WERI-Rb-1 (cell line): ENCODE results near the gene NRARP.
A peak's percentile ranks its signal among the peaks of the same experiment; 100 is the strongest.

Experiments
- DNase-seq: peaks from one replicate; pipeline ENCODE4 v3.0.0-alpha.2; 2020
- H3K27ac ChIP-seq: fragments of 250-450 bp; sonication (Bioruptor Pico); 2 replicates; pipeline ENCODE4 v1.5.1; 2020; ENCODE audit warnings: mild to moderate bottlenecking, moderate library complexity
- H3K27me3 ChIP-seq: fragments of 250-450 bp; sonication (Bioruptor Pico); 2 replicates; pipeline ENCODE4 v1.5.1; 2021; ENCODE audit warnings: mild to moderate bottlenecking, low read depth, moderate library complexity; ENCODE audit not compliant: insufficient read depth, severe bottlenecking
- H3K36me3 ChIP-seq: fragments of 250-450 bp; sonication (Bioruptor Pico); 2 replicates; pipeline ENCODE4 v1.5.1; 2020; ENCODE audit warnings: mild to moderate bottlenecking, moderate library complexity
- H3K4me3 ChIP-seq: 2 replicates; pipeline ENCODE4 v1.5.1; 2011; ENCODE audit warnings: low read depth, mild to moderate bottlenecking, control low read depth, low read length
- H3K9me3 ChIP-seq: fragments of 250-450 bp; sonication (Bioruptor Pico); 2 replicates; pipeline ENCODE4 v1.5.1; 2021; ENCODE audit warnings: mild to moderate bottlenecking, moderate library complexity; ENCODE audit not compliant: severe bottlenecking
- CTCF ChIP-seq: IDR thresholded peaks from 2 replicates; pipeline ENCODE4 v1.5.1; 2011; ENCODE audit warnings: low read depth, mild to moderate bottlenecking, control low read depth, inconsistent platforms, low read length

NRARP gene, protein sequence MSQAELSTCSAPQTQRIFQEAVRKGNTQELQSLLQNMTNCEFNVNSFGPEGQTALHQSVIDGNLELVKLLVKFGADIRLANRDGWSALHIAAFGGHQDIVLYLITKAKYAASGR

GRCh38 chr9:137302118-137302448 is at the start of gene NRARP:
NRARP (minus strand) TSS chr9:137302271; CDS start chr9:137301928, 343 bp downstream.
- Histone ChIP-seq H3K27me3 (no peaks in the 10 kb centered on the region), H3K27ac (peak within 1 kb of the TSS; percentile 78), H3K4me3 (peak within 1 kb of the TSS; percentile 68), H3K9me3 (no peaks in the 10 kb centered on the region), H3K36me3 (peaks cover 10% of the 10 kb centered on the region)
- DNase-seq, result peak; percentile 92
- no peak for TF ChIP-seq CTCF

DNA sequence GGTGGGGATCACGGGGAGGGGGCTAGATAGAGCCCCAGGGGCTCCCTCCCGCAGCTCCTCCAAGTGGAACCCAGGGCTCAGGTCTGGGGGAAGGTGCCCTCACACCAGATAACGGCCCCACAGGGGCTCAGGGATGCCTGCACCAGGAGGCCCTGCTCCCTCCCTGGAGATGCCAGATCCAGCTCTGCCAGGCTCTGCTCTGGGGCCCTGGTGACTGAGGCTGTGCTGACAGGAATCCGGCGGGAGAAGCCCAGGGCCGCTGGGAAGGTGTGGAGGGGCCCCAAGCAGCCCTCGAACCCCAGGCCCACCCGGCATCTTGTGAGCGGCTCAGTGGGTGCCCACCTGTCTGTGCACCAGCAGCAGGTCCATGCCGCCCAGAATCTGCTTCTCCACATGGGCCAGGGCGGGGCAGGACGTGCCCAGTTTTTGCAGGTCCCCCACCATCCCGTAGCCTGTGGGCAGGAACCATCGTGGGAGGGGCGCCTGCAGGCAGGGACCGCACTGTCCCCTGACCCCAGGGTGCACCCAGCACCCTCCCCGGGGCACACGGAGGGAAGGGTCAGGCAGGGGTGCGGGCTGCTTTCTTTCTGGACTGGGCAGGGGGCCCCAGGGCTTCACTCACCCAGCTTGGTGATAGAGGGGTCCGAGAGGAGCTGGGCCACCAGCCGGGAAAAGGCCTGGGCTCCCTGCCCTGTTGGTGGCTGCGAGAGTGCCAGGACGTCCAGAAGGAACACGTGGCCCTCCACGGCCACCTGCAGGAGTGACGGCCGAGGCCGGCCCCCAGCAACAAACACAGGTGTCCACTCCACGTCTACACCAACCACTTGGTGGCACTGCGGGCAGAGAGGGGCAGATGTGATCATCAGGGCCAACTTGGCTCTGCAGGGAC is 48.9 kb upstream of the NRARP start:
- DNase-seq, result no peak

DNA sequence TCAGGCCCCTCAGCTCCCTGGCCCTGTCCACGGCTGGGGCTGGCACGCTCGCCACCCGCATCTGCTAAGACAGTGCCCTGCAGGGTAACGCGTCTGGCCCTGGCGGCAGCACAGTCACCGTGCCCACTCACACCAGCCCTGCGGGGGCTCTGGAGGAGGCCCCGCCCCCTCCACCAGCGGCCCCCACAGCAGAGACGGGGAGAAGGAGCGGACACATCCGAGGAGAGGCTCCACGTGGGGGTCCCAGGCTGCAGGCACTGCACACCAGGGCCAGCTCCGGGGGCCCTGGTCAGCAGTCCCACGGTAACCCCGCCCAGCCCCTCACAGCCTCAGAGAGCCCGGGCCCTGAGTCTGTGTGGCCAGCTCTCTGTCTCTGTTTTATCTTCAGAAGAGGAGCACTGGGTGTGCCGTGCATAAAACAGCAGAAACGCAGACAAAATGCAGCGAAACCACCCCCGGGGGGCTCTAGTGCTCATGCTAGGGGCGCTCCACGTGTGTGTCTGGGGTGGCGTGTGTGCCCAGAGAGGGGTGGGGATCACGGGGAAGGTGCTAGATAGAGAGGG is 47.5 kb upstream of the NRARP start:
- Histone ChIP-seq H3K4me3 (no peak overlapping the region), H3K27ac (no peak overlapping the region), H3K9me3 (no peaks in the 10 kb centered on the region), H3K36me3 (no peaks in the 10 kb centered on the region), H3K27me3 (no peaks in the 10 kb centered on the region)
- no peak for DNase-seq
- TF ChIP-seq CTCF, result no peak

More for the DNA sequence above, 48.9 kb upstream of the NRARP start:
- 0 out of 2 replicates have a peak, but pooled peaks have one; percentile 3 for TF ChIP-seq CTCF
- H3K9me3 ChIP-seq, result peaks cover 3% of the 10 kb centered on the region
- H3K36me3 ChIP-seq, result no peaks in the 10 kb centered on the region
- H3K4me3 ChIP-seq, result no peak overlapping the region
- H3K27ac ChIP-seq, result no peak overlapping the region
- no peaks in the 10 kb centered on the region for H3K27me3 ChIP-seq

DNA sequence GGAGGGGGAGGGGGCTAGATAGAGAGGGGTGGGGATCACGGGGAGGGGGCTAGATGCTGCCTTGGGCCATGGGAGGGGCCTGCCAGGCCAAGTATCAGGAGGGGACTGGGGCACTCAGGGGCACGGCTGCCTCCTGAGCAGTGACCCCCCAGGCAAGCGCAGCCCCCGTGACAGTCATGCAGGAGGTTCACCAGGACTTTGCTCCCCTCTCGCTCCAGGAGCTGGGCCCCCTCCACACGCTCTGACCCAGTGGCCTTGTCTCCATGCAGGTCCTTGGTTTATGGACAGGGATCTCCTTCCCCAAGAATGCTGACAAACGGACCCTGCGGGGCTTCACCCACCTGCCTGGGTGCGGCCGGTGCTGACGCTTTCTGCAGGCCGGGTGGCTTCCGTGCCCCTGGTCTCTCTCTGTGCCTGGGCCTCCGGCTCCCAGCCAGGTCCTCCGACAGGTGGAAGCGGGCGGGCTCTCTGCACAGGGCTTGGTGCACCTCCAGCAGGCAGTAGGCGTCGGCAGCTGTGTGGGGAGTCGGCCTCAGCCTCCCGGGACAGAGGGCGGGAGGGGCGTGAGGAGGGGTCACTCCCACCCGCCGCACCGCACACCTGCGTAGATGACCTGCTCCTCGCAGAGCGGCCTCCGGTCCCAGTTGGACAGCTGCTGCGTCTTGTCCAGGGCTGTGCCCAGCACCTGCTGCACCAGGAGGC is 46.8 kb upstream of the NRARP start:
- TF ChIP-seq CTCF, result no peak
- Histone ChIP-seq H3K36me3 (no peaks in the 10 kb centered on the region), H3K27ac (no peak overlapping the region), H3K4me3 (no peak overlapping the region), H3K27me3 (no peaks in the 10 kb centered on the region), H3K9me3 (no peaks in the 10 kb centered on the region)
- DNase-seq, result no peak

DNA sequence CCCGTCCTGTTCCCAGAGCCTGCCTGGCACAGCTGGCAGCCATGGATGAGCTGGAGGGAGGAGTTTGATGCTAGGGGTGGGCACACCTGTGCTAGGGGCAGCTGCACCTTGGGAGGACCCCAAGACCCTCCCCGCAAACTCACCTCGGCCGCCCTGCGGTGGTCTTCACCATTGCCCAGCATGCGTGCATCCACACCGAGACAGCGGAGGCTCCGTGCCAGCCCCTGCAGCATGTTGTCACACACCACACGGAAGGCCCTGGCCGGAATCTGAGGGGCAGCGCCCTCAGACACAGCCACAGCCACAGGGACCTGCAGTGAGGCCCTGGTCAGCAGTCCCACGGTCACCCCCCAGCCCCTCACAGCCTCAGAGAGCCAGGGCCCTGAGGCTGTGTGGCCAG is 45.9 kb upstream of the NRARP start:
- no peak for DNase-seq
- Histone ChIP-seq H3K4me3 (no peak overlapping the region), H3K27me3 (no peaks in the 10 kb centered on the region), H3K9me3 (no peaks in the 10 kb centered on the region), H3K36me3 (no peaks in the 10 kb centered on the region), H3K27ac (no peak overlapping the region)
- TF ChIP-seq CTCF, result no peak
